Progenitor cell of endocrine pancreas (in vitro differentiated cells): Measurements from ENCODE around the gene DACH2. TPM values are rescaled to one million over a fixed set of nuclear protein-coding genes. Genes with fewer than 3 reads are reported as not detected.

Experiments used
- DNase-seq: peaks from one replicate; pipeline ENCODE4 v3.0.0; 2021; ENCODE audit warnings: low spot score; ENCODE audit not compliant: unreplicated experiment
- H3K27ac Mint-ChIP-seq: 2 replicates; pipeline ENCODE4 v1.8.0; 2021; ENCODE audit warnings: mild to moderate bottlenecking, moderate library complexity, mixed read lengths
- H3K27me3 Mint-ChIP-seq: 2 replicates; pipeline ENCODE4 v1.8.0; 2021; ENCODE audit warnings: mixed read lengths
- H3K36me3 Mint-ChIP-seq: 2 replicates; pipeline ENCODE4 v1.8.0; 2022; ENCODE audit warnings: mixed read lengths; ENCODE audit not compliant: insufficient read depth
- H3K4me1 Mint-ChIP-seq: 2 replicates; pipeline ENCODE4 v1.8.0; 2021; ENCODE audit warnings: low read depth, mixed read lengths
- H3K4me3 Mint-ChIP-seq: 2 replicates; pipeline ENCODE4 v1.8.0; 2021; ENCODE audit warnings: low read depth, mild to moderate bottlenecking, moderate library complexity, mixed read lengths
- H3K9me3 Mint-ChIP-seq: 2 replicates; pipeline ENCODE4 v1.8.0; 2021; ENCODE audit warnings: low read depth, mixed read lengths
- total RNA-seq: library from RNA; stranded (reverse); gene quantifications from 2 replicates; pipeline ENCODE4 v1.2.1, GENCODE V29; 2021
- TF ChIP-seq, protein P1 (sequence below): fragments of 200-600 bp; sonication (generic); IDR thresholded peaks from one replicate; pipeline ENCODE4 v1.5.0; 2021; ENCODE audit warnings: antibody characterized with exemption, mild to moderate bottlenecking; ENCODE audit not compliant: unreplicated experiment

Gene DACH2
- total RNA-seq, 1 donor from 2014 or later: 1.5 TPM

DNA sequence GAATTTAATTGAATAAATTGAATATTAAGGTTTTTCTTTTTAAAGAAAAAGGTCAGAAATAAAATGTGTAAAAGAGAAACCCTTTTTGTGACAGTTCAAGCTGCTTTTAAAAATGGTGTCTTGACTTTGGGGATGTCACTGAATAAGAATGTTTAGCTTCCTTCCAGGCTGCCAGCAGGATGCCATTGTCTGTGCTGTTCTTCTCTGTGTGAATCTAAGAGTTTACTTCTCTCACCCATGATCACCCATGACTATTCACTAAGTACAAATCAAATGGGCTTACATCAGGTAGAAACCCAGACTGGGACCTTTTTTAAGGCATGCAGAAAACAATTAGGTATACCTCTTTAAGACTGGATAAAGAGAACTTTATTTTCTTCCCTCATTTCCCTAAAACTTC is 115.3 kb downstream of the DACH2 start:
- DNase-seq: no peak
- no peak overlapping the region for H3K27ac Mint-ChIP-seq
- no peaks in the 10 kb centered on the region for H3K9me3 Mint-ChIP-seq
- TF ChIP-seq, protein P1, sequence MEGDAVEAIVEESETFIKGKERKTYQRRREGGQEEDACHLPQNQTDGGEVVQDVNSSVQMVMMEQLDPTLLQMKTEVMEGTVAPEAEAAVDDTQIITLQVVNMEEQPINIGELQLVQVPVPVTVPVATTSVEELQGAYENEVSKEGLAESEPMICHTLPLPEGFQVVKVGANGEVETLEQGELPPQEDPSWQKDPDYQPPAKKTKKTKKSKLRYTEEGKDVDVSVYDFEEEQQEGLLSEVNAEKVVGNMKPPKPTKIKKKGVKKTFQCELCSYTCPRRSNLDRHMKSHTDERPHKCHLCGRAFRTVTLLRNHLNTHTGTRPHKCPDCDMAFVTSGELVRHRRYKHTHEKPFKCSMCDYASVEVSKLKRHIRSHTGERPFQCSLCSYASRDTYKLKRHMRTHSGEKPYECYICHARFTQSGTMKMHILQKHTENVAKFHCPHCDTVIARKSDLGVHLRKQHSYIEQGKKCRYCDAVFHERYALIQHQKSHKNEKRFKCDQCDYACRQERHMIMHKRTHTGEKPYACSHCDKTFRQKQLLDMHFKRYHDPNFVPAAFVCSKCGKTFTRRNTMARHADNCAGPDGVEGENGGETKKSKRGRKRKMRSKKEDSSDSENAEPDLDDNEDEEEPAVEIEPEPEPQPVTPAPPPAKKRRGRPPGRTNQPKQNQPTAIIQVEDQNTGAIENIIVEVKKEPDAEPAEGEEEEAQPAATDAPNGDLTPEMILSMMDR: no peak
- H3K4me3 Mint-ChIP-seq: no peak overlapping the region
- H3K36me3 Mint-ChIP-seq: no peaks in the 10 kb centered on the region
- H3K4me1 Mint-ChIP-seq: no peaks in the 10 kb centered on the region
- no peaks in the 10 kb centered on the region for H3K27me3 Mint-ChIP-seq

DNA sequence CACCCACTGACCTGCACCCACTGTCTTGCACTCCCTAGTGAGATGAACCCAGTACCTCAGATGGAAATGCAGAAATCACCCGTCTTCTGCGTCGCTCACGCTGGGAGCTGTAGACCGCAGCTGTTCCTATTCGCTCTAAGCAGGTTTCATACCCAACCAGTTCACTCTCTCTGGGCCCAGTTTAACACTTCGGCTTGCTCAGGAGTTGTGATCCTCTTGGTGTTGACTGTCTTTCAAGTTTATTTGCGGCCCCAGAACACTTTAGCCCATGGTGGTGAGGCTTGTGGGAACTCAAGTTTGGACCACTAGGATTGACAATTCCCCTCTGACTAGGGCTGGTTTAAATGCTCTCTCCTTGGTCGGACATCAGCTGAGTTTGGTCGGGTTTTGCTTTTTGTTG is 147.0 kb downstream of the DACH2 start:
- H3K36me3 Mint-ChIP-seq: no peaks in the 10 kb centered on the region
- H3K4me1 Mint-ChIP-seq: no peaks in the 10 kb centered on the region
- no peak for DNase-seq
- peak overlapping the region; percentile 73 for H3K27ac Mint-ChIP-seq
- peak overlapping the region; percentile 63 for H3K4me3 Mint-ChIP-seq
- H3K9me3 Mint-ChIP-seq: peaks cover 4% of the 10 kb centered on the region
- no peaks in the 10 kb centered on the region for H3K27me3 Mint-ChIP-seq
- TF ChIP-seq, protein P1: no peak

DNA sequence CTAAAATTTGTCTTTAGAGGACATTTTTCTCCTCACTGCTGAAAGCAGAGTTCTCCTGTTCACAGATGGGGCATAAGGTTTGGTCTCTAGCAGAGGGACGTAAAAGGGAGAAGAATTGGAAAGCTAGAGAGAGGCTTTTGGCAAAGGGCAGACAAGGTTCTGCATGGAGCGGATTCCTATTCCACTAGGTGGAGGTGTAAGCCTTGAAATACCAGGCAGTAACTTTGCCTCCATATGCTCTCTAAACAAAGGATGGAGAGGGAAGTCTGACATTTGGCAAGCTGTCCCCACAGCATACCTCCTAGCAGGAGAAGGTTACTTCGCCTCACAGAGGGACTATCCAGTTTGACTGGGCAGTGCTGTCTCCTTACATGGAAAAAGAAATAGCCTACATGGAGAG is 174.7 kb downstream of the DACH2 start:
- no peak overlapping the region for H3K27ac Mint-ChIP-seq
- TF ChIP-seq, protein P1: no peak
- no peak for DNase-seq
- H3K4me1 Mint-ChIP-seq: no peaks in the 10 kb centered on the region
- peaks cover 1% of the 10 kb centered on the region for H3K36me3 Mint-ChIP-seq
- H3K27me3 Mint-ChIP-seq: no peaks in the 10 kb centered on the region
- H3K4me3 Mint-ChIP-seq: no peak overlapping the region
- peaks cover 29% of the 10 kb centered on the region for H3K9me3 Mint-ChIP-seq

DNA sequence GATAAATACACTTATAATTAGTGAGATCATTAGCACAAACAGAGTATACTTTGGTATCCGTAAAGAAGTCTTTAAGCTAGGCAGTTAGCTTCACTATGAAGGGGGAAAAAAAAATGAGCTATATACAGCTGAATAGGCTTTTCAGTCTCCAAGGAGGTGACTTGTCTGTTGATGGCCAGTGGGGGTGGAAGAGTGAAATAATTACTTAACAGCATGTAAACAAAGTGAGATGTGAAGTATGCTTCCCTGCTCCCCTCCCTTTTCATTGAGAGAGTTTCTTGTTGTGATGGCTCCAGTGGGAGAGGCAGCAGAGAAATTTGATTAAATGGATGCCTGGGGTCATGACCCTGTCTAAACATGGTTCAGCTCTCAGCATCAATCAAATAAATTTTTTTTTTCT is 180.9 kb downstream of the DACH2 start:
- Mint-ChIP-seq H3K9me3 (peaks cover 4% of the 10 kb centered on the region), H3K27me3 (no peaks in the 10 kb centered on the region), H3K27ac (no peak overlapping the region), H3K36me3 (peaks cover 1% of the 10 kb centered on the region), H3K4me1 (peaks cover 8% of the 10 kb centered on the region), H3K4me3 (no peak overlapping the region)
- no peak for DNase-seq
- TF ChIP-seq, protein P1: no peak

DNA sequence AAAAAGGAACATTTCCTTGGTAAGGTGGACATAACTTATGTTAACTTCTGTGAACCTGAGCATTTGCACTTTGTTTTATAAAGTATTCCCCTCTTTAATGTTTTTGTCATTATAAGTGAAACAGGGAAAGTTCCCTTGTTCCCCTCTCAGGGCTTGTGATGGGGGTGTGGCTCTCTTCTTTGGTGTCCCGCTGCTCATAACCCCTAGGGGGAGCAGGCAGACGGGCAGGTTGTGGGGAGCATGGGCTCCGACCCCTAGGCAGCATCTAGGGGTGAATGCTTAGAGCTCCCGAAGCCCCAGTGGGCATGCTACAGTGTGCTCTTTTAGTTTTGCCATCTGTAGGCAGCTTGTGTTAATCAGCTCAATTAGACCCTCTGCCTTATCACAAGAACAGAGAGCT is 200.4 kb downstream of the DACH2 start:
- H3K27me3 Mint-ChIP-seq: no peaks in the 10 kb centered on the region
- TF ChIP-seq, protein P1: peak; percentile 24
- no peaks in the 10 kb centered on the region for H3K36me3 Mint-ChIP-seq
- no peak overlapping the region for H3K27ac Mint-ChIP-seq
- no peaks in the 10 kb centered on the region for H3K9me3 Mint-ChIP-seq
- no peak for DNase-seq
- H3K4me3 Mint-ChIP-seq: no peak overlapping the region
- peaks cover 5% of the 10 kb centered on the region for H3K4me1 Mint-ChIP-seq
